Erythroblast (primary cell): Measurements from ENCODE around the gene GPATCH11.

Source experiments
- GATA1 ChIP-seq: IDR thresholded peaks from 2 replicates; pipeline ENCODE4 v1.6.1; 2011; ENCODE audit warnings: low read depth, mild to moderate bottlenecking, control low read depth, low read length, moderate library complexity
- POLR2A ChIP-seq: IDR thresholded peaks from 2 replicates; pipeline ENCODE4 v1.6.1; 2011; ENCODE audit warnings: mild to moderate bottlenecking, low read length

DNA sequence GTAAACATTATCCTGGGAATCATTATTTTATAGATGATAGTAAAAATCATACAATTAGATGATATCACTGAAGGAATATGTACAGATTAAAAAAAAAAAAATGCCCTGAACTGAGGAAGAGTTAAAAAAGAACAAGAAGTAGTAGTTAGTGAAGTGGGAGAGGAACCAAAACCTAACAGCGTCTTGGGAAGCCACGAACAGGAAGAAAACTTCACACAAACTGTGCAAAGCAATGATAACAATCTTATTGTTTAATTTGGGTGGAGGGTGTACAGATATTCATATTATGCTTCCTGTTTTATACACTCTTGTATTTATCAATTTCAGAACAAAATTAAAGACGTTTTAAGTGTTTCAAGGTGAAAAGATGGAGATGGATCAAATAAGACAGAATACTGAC, 3.6 kb upstream of the GPATCH11 start:
- TF ChIP-seq POLR2A (no peak), GATA1 (no peak)
